ACC112 (cell line): ENCODE measurements around the gene MS4A13.

Source experiments
- H2AFZ ChIP-seq: fragments of 200-600 bp; sonication (generic); one replicate; pipeline ENCODE4 v1.6.0; 2017; ENCODE audit warnings: antibody characterized with exemption, low read length; ENCODE audit not compliant: unreplicated experiment
- H3K27ac ChIP-seq: fragments of 200-600 bp; sonication (generic); 2 replicates; pipeline ENCODE4 v1.5.1; 2014; ENCODE audit warnings: low read depth, mild to moderate bottlenecking, antibody characterized with exemption, low read length, moderate library complexity
- H3K27me3 ChIP-seq: fragments of 200-600 bp; sonication (generic); 2 replicates; pipeline ENCODE4 v1.6.1; 2014; ENCODE audit warnings: mild to moderate bottlenecking, antibody characterized with exemption, low read length, moderate library complexity, mixed read lengths; ENCODE audit not compliant: insufficient read depth
- H3K36me3 ChIP-seq: fragments of 200-600 bp; sonication (generic); 2 replicates; pipeline ENCODE4 v1.6.1; 2016; ENCODE audit warnings: mild to moderate bottlenecking, antibody characterized with exemption, low read length, moderate library complexity, mixed read lengths; ENCODE audit not compliant: insufficient read depth
- H3K4me1 ChIP-seq: fragments of 200-600 bp; sonication (generic); one replicate; pipeline ENCODE4 v1.6.1; 2016; ENCODE audit warnings: low read length, mixed read lengths; ENCODE audit not compliant: insufficient read depth, unreplicated experiment, control insufficient read depth
- H3K4me3 ChIP-seq: fragments of 200-600 bp; sonication (generic); 2 replicates; pipeline ENCODE4 v1.5.1; 2014; ENCODE audit warnings: mild to moderate bottlenecking, low read depth, low read length
- H3K79me2 ChIP-seq: fragments of 200-600 bp; sonication (generic); one replicate; pipeline ENCODE4 v1.6.0; 2016; ENCODE audit warnings: low read length; ENCODE audit not compliant: control insufficient read depth, unreplicated experiment, insufficient read depth

The MS4A13 gene

DNA sequence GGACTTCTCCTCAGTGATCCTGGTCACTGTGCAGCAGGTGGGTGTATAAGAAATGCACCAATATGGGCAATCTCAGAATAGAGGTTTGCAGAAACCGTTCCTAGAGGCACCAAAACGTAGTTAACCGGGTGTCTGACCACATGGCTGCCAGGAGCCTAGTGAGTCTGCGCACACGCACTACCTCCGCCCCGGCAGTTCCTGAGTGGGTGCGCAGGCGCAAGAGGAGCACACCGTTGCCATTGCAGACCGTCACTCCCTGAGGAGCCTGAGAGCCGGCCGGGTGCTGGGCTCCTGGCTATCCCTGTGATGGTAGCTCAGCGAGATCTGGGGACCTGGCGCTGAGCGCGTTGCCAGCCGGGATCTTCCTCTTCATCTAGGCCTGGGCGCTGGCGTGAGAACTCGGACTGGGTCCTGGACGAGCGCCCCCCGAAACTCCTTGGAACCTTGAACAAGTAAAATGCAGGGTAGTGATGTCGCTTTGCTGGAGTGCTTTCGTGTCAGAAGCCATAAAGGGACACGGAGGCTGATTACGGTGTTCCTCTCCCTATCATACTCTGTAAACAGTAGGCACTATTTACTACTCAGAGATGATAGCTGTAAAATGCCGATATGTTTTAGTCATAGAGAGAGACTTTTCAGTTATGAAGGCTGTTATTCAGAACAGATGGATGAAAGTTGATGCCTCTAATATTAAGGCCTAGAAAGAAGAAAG, at the start of gene MS4A13:
MS4A13 (plus strand) TSS at position 249 of the 712 bp plus-strand sequence. CDS start 2,692 bp downstream, outside the sequence.
- Histone ChIP-seq H3K79me2 (no peaks in the 10 kb centered on the region), H3K4me3 (no peak within 1 kb of the TSS), H3K27me3 (no peaks in the 10 kb centered on the region), H3K27ac (no peak within 1 kb of the TSS), H3K36me3 (no peaks in the 10 kb centered on the region), H2AFZ (no peak within 1 kb of the TSS), H3K4me1 (no peaks in the 10 kb centered on the region)

GRCh38 chr11:60468829-60469228, 46.4 kb upstream of the MS4A13 start:
- no peaks in the 10 kb centered on the region for H3K36me3 ChIP-seq

GRCh38 chr11:60469723-60470122, 45.5 kb upstream of the MS4A13 start:
- H3K4me3 ChIP-seq = no peak overlapping the region
- H3K79me2 ChIP-seq = no peaks in the 10 kb centered on the region
- no peak overlapping the region for H3K27ac ChIP-seq
- no peaks in the 10 kb centered on the region for H3K36me3 ChIP-seq
- no peak overlapping the region for H2AFZ ChIP-seq
- H3K4me1 ChIP-seq = no peaks in the 10 kb centered on the region
- no peaks in the 10 kb centered on the region for H3K27me3 ChIP-seq

More at GRCh38 chr11:60468829-60469228, 46.4 kb upstream of the MS4A13 start:
- Histone ChIP-seq H3K27me3 (no peaks in the 10 kb centered on the region), H3K79me2 (no peaks in the 10 kb centered on the region), H2AFZ (no peak overlapping the region), H3K27ac (no peak overlapping the region), H3K4me3 (no peak overlapping the region), H3K4me1 (no peaks in the 10 kb centered on the region)

DNA sequence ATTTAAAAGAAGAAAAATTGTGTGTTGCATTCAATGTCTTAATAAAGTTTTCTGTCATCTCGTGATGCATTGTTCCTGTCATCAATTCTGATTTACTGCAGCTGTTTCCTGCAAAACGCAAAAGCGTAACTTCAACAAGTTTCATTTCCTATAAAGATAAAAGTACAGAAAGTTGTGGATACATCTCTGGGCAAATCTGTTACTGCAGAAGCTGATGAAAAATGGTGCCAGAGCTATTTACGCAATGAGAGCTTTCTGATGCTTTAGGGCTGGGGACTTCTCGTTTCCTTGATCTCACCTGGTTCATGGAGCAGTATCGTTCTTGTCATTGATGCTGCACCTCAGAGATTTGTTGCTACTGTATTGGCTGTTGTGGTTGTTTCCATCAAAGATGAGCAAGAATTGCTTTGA, 38.2 kb upstream of the MS4A13 start:
- no peak overlapping the region for H3K4me3 ChIP-seq

GRCh38 chr11:60482361-60482760, 32.8 kb upstream of the MS4A13 start:
- no peaks in the 10 kb centered on the region for H3K4me1 ChIP-seq
- no peak overlapping the region for H2AFZ ChIP-seq
- no peaks in the 10 kb centered on the region for H3K79me2 ChIP-seq
- H3K4me3 ChIP-seq = no peak overlapping the region
- H3K36me3 ChIP-seq = no peaks in the 10 kb centered on the region
- no peak overlapping the region for H3K27ac ChIP-seq
- no peaks in the 10 kb centered on the region for H3K27me3 ChIP-seq

More for the DNA sequence above, 38.2 kb upstream of the MS4A13 start:
- Histone ChIP-seq H3K4me1 (no peaks in the 10 kb centered on the region), H2AFZ (no peak overlapping the region), H3K27me3 (no peaks in the 10 kb centered on the region), H3K27ac (no peak overlapping the region), H3K36me3 (no peaks in the 10 kb centered on the region), H3K79me2 (no peaks in the 10 kb centered on the region)

DNA sequence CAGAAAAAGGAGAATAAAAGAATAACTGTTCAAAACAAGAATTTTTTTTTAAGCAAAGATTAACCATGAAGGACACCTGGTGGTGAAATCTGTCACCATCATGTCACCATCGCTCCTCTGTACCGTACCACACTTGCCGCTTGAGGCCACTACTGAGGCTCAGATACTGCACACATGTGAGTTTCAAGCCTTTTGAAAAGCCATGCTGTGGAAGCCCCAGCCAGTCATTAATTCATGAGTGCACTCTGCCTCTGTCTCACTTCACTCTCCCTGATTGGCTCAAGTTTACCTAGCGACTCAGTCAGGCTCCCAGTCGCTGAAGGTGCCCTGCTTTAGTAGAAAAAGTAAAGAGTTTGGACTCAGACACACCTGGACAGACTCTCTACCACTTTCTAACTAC, 29.2 kb upstream of the MS4A13 start:
- Histone ChIP-seq H3K79me2 (no peaks in the 10 kb centered on the region), H3K4me3 (no peak overlapping the region), H3K36me3 (no peaks in the 10 kb centered on the region), H3K27me3 (no peaks in the 10 kb centered on the region), H3K4me1 (no peaks in the 10 kb centered on the region), H2AFZ (no peak overlapping the region), H3K27ac (no peak overlapping the region)

DNA sequence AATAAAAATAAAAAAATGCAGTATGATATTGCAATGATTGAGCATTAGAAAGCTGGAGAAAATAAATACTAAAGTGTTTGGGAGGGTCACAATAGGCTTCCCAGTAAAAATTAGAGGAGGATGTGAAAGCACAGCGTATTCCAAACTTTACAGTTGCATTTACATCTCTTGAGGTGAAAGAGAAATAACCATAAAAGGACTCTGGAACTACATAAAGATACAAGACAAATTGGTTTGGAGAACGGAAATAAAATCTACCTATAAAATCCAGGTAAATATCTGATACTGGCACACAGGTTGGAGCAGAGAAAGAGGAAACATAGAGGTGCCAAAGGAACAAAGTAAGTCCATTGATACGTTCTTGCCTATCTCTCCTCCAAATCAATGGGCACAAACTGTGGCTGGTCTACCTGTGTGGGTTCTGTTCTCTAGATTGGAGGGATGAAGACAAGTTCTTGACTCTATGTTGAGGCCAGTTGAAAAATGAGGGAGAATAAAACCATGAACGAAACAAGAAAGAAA, 22.6 kb upstream of the MS4A13 start, which contains the start of gene MS4A12:
MS4A12 (plus strand) TSS at position 291 of the 522 bp plus-strand sequence. CDS start 4,541 bp downstream, outside the sequence.
- Histone ChIP-seq H3K4me1 (no peaks in the 10 kb centered on the region), H3K36me3 (no peaks in the 10 kb centered on the region), H3K4me3 (no peak within 1 kb of the TSS), H3K79me2 (no peaks in the 10 kb centered on the region), H3K27me3 (no peaks in the 10 kb centered on the region), H2AFZ (no peak within 1 kb of the TSS), H3K27ac (no peak within 1 kb of the TSS)

GRCh38 chr11:60493454-60493853, 21.7 kb upstream of the MS4A13 start:
- H3K27me3 ChIP-seq = no peaks in the 10 kb centered on the region

GRCh38 chr11:60498399-60498798, 16.8 kb upstream of the MS4A13 start:
- Histone ChIP-seq H3K4me3 (no peak overlapping the region), H3K27me3 (no peaks in the 10 kb centered on the region), H3K79me2 (no peaks in the 10 kb centered on the region), H3K27ac (no peak overlapping the region), H2AFZ (no peak overlapping the region), H3K36me3 (no peaks in the 10 kb centered on the region), H3K4me1 (no peaks in the 10 kb centered on the region)

More at GRCh38 chr11:60493454-60493853, 21.7 kb upstream of the MS4A13 start:
- Histone ChIP-seq H2AFZ (no peak overlapping the region), H3K27ac (no peak overlapping the region), H3K4me3 (no peak overlapping the region), H3K79me2 (no peaks in the 10 kb centered on the region), H3K4me1 (no peaks in the 10 kb centered on the region), H3K36me3 (no peaks in the 10 kb centered on the region)

DNA sequence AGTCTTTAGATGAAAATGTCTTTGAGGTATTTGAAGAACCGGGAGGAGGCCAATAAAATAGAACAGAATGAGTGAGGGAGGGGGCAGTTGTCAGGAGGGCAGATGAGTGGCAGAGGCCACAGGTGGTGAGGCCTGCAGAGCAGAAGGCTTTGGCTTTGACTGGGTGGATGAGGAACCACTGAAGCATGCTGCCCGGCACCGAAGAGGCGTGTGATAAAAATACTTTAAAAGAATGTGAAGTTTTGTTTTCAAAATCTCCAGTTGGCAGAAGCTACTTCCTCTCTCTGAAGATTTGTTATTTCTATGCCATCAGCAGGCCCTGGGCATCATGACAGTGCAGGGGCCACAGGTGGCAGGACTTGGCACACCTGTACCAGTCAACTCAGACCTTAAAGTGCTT, 16.3 kb upstream of the MS4A13 start:
- Histone ChIP-seq H3K27me3 (no peaks in the 10 kb centered on the region), H3K4me3 (no peak overlapping the region), H3K4me1 (no peaks in the 10 kb centered on the region), H3K27ac (no peak overlapping the region), H3K36me3 (no peaks in the 10 kb centered on the region), H2AFZ (no peak overlapping the region), H3K79me2 (no peaks in the 10 kb centered on the region)

DNA sequence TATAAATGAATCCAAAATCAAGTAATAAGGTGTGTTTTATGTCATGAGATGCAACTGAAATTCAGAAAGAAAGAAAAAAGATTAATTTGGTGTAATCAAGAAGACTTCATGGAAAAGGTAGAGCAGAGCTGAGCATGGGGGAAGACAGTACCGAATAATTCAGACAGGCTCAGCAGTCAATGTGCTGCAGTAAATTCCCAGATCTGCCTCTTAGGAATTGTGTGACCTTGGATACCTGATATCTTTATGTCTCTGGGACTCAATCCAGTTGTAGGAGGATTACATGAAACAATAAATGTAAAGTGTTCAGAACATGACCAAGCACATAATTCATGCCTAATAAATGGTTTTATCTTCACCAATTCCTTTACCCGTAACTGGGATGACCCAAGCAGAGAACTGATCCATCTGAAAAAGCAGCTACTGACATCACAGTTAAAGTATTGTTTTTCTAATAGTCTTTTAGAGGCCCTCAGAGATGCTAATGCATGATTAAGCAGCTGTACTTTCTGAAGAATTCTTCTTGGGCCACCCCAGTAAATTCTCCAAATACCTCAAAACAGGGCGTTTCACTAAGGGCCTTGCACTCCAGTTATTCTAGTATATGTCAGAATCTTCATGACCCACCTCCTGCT, 14.8 kb upstream of the MS4A13 start:
- Histone ChIP-seq H3K36me3 (no peaks in the 10 kb centered on the region), H2AFZ (no peak overlapping the region), H3K79me2 (no peaks in the 10 kb centered on the region), H3K4me1 (no peaks in the 10 kb centered on the region), H3K4me3 (no peak overlapping the region), H3K27ac (no peak overlapping the region), H3K27me3 (no peaks in the 10 kb centered on the region)
